Loucy (cell line): ENCODE data around the gene SPOCK1.

ENCODE experiments used
- CTCF ChIP-seq: fragments of 200-600 bp; sonication (generic); conservative IDR thresholded peaks from 2 replicates; pipeline ENCODE4 v1.5.1; 2014; ENCODE audit warnings: mild to moderate bottlenecking, antibody characterized with exemption, low read length
- EZH2phosphoT487 ChIP-seq: fragments of 200-600 bp; IDR thresholded peaks from 2 replicates; pipeline ENCODE4 v1.6.1; 2018; ENCODE audit warnings: antibody characterized with exemption, mild to moderate bottlenecking, moderate library complexity, borderline replicate concordance

GRCh38 chr5:137269274-137269673, 229.9 kb downstream of the SPOCK1 start:
- TF ChIP-seq CTCF (no peak), EZH2phosphoT487 (no peak)
